ENCODE results near the gene ANXA10.
A peak's percentile ranks its signal among the peaks of the same experiment; 100 is the strongest.

Gene ANXA10

DNA sequence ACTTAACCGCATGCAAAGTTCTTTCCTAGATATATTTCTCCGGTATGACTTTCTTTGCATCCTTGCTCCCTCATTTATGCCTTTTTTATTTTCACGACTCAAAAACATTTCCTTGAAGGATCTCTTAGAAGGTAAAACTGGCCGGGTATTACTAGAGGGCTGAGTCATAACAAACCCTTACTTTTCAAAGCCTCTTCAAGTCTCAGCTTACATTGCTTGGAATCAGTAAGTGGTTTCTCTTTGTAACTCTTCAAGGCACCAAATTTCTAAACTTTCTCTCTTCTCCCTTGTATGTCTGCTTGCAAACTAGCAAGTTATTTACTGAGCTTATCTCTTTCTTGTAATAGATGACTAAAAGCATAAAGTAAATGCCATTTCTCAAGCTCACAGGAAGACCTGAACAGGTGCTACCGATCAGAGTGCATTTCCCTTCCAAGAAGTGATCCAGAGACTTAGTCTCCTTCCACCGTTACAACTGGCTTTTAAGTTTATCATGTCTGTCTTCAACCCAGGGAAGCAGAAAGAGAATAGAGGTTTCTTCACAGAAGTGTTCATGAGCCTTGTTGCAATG is 75.5 kb downstream of the ANXA10 start:
- TF ChIP-seq, protein P1, sequence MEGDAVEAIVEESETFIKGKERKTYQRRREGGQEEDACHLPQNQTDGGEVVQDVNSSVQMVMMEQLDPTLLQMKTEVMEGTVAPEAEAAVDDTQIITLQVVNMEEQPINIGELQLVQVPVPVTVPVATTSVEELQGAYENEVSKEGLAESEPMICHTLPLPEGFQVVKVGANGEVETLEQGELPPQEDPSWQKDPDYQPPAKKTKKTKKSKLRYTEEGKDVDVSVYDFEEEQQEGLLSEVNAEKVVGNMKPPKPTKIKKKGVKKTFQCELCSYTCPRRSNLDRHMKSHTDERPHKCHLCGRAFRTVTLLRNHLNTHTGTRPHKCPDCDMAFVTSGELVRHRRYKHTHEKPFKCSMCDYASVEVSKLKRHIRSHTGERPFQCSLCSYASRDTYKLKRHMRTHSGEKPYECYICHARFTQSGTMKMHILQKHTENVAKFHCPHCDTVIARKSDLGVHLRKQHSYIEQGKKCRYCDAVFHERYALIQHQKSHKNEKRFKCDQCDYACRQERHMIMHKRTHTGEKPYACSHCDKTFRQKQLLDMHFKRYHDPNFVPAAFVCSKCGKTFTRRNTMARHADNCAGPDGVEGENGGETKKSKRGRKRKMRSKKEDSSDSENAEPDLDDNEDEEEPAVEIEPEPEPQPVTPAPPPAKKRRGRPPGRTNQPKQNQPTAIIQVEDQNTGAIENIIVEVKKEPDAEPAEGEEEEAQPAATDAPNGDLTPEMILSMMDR (IDR thresholded peaks at IDR 0.05; ENCODE audit: control insufficient read depth, extremely low read depth, insufficient read depth), result no peak
- DNase-seq (ENCODE audit: low read depth), result no peak
- H3K4me3 ChIP-seq (ENCODE audit: low read depth, low read length), result no peak overlapping the region

DNA sequence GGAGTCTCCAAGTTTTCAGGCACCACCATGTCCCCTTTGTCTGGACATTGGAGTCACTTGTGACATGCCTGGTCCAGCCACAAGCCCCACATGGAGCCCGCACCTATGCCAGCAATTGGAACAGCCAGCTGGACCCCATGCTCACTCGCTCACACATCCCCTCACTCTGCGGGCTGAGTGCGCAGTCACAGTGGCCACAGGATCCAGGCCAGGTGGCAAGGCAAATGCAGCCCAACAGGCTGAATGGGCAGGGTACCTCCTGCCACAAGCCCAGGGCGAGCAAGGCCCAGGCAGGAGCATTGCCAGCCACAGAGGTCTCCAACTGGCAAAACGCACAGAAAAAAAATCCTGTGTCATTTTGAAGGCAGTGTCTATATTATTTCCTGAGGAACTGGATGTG is 82.0 kb downstream of the ANXA10 start:
- no peak overlapping the region for H3K4me3 ChIP-seq (ENCODE audit: low read depth, low read length)
- DNase-seq (ENCODE audit: low read depth), result no peak
- TF ChIP-seq, protein P1 (IDR thresholded peaks at IDR 0.05; ENCODE audit: control insufficient read depth, extremely low read depth, insufficient read depth), result no peak

DNA sequence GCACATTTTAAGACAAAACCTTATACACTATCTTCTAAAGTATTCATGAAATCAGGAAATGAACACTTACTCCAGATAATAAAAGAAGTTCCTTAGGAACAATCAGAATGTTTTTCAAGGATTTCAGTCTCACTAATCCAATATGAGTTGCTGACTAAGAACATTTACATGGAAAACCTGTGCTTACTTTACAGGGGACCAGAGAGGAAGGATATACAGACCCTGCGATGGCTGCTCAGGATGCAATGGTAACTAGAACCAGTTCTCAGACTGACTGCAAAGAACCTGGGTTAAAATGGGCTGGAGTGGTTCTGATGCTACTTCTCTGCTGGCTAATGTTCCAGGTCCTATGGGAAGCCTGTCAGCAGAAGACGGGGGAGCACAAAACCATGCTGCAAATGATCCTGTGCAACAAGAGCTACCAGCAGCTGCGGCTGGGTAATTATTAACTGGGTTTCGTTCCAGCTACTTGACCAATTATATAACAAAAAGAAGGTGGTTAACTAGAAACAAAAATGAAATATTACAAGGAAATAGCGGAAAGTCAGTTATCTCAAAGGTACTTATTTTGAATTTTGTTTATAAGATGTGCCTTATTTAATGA is 85.3 kb downstream of the ANXA10 start:
- H3K4me3 ChIP-seq (ENCODE audit: low read depth, low read length), result no peak overlapping the region
- no peak for DNase-seq (ENCODE audit: low read depth)
- TF ChIP-seq, protein P1 (IDR thresholded peaks at IDR 0.05; ENCODE audit: control insufficient read depth, extremely low read depth, insufficient read depth), result no peak

DNA sequence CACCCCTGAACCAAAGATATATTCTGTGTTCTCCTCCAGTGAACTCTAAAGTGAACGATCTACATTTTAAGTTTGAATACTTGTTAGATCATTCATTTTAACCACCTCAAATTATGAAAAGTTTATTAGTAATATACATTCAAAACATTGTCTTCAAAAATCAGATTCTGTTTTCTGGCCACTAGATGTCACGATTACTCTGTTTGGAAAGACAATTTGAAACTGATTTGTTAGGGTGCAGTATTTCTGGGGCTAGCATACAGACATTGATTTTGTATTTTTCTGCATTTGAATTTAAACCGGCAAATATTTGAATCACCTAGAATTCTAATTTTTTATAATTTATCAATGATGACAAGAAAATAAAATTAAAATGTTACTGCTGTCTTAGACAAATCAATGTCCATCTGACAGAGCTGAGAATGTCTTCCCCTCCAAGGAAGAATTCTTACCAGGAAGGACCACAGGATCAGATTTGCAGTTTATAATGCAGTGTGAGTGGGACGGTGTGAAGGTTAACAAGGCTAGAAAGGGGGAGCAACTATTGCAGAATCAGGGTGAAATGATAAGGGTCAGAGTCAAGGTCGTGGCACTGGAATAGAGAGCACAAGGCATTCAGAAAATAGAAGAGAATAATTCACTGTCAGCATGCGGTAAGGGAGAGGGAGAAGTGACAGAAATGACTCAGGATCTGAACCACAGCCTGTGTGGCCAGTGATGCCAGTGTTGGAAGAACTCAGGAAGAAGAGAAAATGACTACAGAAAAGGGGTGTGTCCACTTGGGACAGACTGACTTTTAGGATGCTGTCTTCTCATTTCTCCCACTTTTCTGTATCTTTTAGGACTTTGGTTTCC is 91.6 kb downstream of the ANXA10 start:
- TF ChIP-seq, protein P1 (IDR thresholded peaks at IDR 0.05; ENCODE audit: control insufficient read depth, extremely low read depth, insufficient read depth), result peak; percentile 62
- no peak overlapping the region for H3K4me3 ChIP-seq (ENCODE audit: low read depth, low read length)
- peak; percentile 11 for DNase-seq (ENCODE audit: low read depth)

DNA sequence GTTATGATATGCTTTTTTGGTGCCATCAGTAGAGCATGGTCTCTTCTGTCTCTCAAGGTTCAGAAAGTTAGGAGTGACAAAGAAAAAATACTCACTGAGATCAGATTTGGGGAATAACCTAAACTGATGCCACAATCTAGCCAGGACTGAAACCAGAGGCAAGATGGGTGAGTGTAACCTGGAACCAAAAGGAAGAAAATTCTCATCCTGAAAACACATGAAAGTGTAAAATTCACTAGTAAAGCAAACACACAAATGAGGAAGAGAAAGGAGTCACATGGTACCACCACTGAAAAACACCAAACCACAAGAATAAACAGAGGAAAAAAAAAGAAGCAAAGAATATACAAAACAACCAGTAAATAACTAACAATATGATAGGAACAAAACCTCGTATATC is 96.4 kb downstream of the ANXA10 start:
- DNase-seq (ENCODE audit: low read depth), result no peak
- H3K4me3 ChIP-seq (ENCODE audit: low read depth, low read length), result no peak overlapping the region
- TF ChIP-seq, protein P1 (IDR thresholded peaks at IDR 0.05; ENCODE audit: control insufficient read depth, extremely low read depth, insufficient read depth), result no peak

DNA sequence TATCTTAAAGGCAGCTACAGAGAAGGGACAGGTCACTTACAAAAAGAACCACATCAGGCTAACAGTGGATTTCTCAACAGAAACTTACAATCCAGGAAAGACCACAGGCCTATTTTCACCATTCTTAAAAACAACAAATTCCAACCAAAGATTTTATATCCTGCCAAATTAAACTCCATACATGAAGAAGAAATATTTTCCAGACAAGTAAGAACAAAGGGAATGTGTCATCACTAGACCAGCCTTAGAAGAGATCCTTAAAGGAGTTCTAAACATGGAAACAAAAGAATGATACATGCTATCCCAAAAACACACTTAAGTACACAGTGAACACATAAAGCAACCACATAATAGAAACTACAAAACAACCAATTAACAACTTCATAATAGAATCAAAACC is 105.6 kb downstream of the ANXA10 start:
- no peak for DNase-seq (ENCODE audit: low read depth)
- no peak overlapping the region for H3K4me3 ChIP-seq (ENCODE audit: low read depth, low read length)
- TF ChIP-seq, protein P1 (IDR thresholded peaks at IDR 0.05; ENCODE audit: control insufficient read depth, extremely low read depth, insufficient read depth), result no peak

All from LNCaP clone FGC (cell line).